ENCODE measurements around the gene HSPA12A.

GRCh38 chr10:116632596-116633215 lies 109.7 kb downstream of the HSPA12A start:
- TF ChIP-seq EZH2 (IDR thresholded peaks at IDR 0.05) (no peak), POLR2AphosphoS5 (IDR thresholded peaks at IDR 0.05; ENCODE audit: borderline replicate concordance, low read depth, low read length) (no peak), FOXP2 (optimal IDR thresholded peaks at IDR 0.05; ENCODE audit: control extremely low read depth, extremely low read length, insufficient read depth) (no peak)
